ENCODE results near the gene CLIP2. TPM values are rescaled to one million over a fixed set of nuclear protein-coding genes. Genes with fewer than 3 reads are reported as not detected.
A peak's percentile ranks its signal among the peaks of the same experiment; 100 is the strongest.
"Not testable (repeated sequence)": the region's sequence is repeated elsewhere in the genome, so short reads cannot be mapped to it uniquely, and the experiment has no call there.

The CLIP2 gene
- total and polyA plus RNA-seq, 2 donors from 2014 or later: 5.8 to 19.1 TPM

DNA sequence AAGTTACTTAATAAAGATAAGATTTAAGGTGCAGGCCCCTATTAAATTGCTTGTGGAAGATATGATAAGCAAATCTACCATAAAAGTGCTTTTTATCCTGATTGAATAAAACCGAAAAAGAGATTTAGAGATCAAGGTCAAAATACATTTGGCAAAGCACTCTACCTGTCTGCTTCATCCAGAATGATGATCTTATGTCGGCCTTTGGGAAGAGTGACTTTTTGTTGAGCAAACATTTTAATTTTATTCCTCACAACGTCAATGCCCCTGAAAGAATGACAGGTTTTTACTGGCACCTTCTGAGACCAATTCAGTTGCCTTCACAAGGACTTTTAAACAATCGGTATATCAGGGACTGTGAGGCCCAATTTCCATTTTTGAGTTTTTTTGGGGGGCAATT, 42.7 kb upstream of the CLIP2 start:
- H3K36me3 ChIP-seq (ENCODE audit: control insufficient read depth in 2 of 3, insufficient read depth in 3 of 3, low read length in 3 of 3): peaks cover 11 to 19% (median 15%) of the 10 kb centered on the region in 3 donors
- TF ChIP-seq, protein P1, sequence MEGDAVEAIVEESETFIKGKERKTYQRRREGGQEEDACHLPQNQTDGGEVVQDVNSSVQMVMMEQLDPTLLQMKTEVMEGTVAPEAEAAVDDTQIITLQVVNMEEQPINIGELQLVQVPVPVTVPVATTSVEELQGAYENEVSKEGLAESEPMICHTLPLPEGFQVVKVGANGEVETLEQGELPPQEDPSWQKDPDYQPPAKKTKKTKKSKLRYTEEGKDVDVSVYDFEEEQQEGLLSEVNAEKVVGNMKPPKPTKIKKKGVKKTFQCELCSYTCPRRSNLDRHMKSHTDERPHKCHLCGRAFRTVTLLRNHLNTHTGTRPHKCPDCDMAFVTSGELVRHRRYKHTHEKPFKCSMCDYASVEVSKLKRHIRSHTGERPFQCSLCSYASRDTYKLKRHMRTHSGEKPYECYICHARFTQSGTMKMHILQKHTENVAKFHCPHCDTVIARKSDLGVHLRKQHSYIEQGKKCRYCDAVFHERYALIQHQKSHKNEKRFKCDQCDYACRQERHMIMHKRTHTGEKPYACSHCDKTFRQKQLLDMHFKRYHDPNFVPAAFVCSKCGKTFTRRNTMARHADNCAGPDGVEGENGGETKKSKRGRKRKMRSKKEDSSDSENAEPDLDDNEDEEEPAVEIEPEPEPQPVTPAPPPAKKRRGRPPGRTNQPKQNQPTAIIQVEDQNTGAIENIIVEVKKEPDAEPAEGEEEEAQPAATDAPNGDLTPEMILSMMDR (IDR thresholded peaks at IDR 0.05; ENCODE audit: borderline replicate concordance, extremely low read depth, insufficient read depth): no peak
- intact Hi-C loops (cut with DNase I): no loop called here

DNA sequence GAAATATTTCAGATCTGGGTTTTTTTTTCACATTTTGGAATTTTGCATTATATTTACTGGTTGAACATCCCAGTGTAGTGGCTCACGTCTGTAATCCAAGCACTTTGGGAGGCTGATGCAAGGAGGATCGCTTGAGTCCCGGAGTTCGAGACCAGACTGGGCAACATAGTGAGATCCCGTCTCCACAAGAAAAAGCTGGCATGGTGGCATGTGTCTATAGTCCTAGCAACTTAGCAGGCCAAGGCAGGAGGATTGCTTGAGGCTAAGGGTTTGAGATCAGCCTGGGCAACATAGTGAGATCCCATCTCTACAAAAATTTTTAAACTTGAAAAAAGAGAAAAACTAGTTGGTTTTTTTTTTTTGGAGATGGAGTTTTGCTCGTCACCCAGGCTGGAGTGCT, 41.1 kb upstream of the CLIP2 start:
- intact Hi-C loops (cut with DNase I): no loop called here
- Histone ChIP-seq H3K9ac (ENCODE audit: low read length in 3 of 3) (no peak overlapping the region), H3K27me3 (ENCODE audit: control insufficient read depth, insufficient read depth, low read length) (no peaks in the 10 kb centered on the region), H3K9me3 (ENCODE audit: control insufficient read depth in 2 of 3, insufficient read depth in 1 of 3, low read length in 3 of 3) (no peaks in the 10 kb centered on the region), H3K4me3 (ENCODE audit: low read length in 3 of 3) (no peak overlapping the region), H3K27ac (ENCODE audit: low read depth in 2 of 2, low read length in 2 of 2) (no peak overlapping the region), H3K36me3 (ENCODE audit: control insufficient read depth in 2 of 3, insufficient read depth in 3 of 3, low read length in 3 of 3) (peaks cover 4 to 11% (median 7%) of the 10 kb centered on the region in 3 donors), H3K4me1 (ENCODE audit: control insufficient read depth in 2 of 3, insufficient read depth in 2 of 3, low read depth in 1 of 3, low read length in 3 of 3) (no peaks in the 10 kb centered on the region)
- no peak for FAIRE-seq
- DNase-seq: no peak
- TF ChIP-seq, protein P1 (IDR thresholded peaks at IDR 0.05; ENCODE audit: borderline replicate concordance, extremely low read depth, insufficient read depth): no peak

More for the DNA sequence above, 42.7 kb upstream of the CLIP2 start:
- no peaks in the 10 kb centered on the region for H3K4me1 ChIP-seq (ENCODE audit: control insufficient read depth in 2 of 3, insufficient read depth in 2 of 3, low read depth in 1 of 3, low read length in 3 of 3)
- no peaks in the 10 kb centered on the region for H3K27me3 ChIP-seq (ENCODE audit: control insufficient read depth, insufficient read depth, low read length)
- no peak overlapping the region for H3K4me3 ChIP-seq (ENCODE audit: low read length in 3 of 3)
- no peak for FAIRE-seq
- no peak overlapping the region for H3K27ac ChIP-seq (ENCODE audit: low read depth in 2 of 2, low read length in 2 of 2)
- H3K9ac ChIP-seq (ENCODE audit: low read length in 3 of 3): no peak overlapping the region
- no peaks in the 10 kb centered on the region for H3K9me3 ChIP-seq (ENCODE audit: control insufficient read depth in 2 of 3, insufficient read depth in 1 of 3, low read length in 3 of 3)
- DNase-seq: no peak

DNA sequence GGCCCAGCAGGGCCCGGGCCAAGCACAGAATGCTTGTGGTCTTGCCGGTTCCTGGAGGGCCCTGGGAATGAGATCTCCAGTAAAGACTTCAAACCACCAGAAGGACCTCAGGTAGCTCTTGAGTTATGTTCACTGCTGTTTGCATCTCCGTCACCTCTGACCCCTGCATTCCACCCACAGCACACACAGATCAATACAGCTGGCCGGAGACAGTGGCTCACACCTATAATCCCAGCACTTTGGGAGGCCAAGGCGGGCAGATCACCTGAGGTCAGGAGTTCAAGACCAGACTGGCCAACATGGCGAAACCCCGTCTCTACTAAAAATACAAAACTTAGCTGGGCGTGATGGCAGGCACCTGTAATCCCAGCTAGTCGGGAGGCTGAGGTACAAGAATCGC, 40.1 kb upstream of the CLIP2 start:
- FAIRE-seq; H3K27me3 ChIP-seq (ENCODE audit: control insufficient read depth, insufficient read depth, low read length); H3K4me1 ChIP-seq (ENCODE audit: control insufficient read depth in 2 of 3, insufficient read depth in 2 of 3, low read depth in 1 of 3, low read length in 3 of 3); H3K27ac ChIP-seq (ENCODE audit: low read depth in 2 of 2, low read length in 2 of 2); H3K9me3 ChIP-seq (ENCODE audit: control insufficient read depth in 2 of 3, insufficient read depth in 1 of 3, low read length in 3 of 3); intact Hi-C loops (cut with DNase I); DNase-seq; H3K9ac ChIP-seq (ENCODE audit: low read length in 3 of 3); H3K4me3 ChIP-seq (ENCODE audit: low read length in 3 of 3): not testable (repeated sequence)
- peaks cover 2 to 10% (median 6%) of the 10 kb centered on the region in 3 donors for H3K36me3 ChIP-seq (ENCODE audit: control insufficient read depth in 2 of 3, insufficient read depth in 3 of 3, low read length in 3 of 3)

DNA sequence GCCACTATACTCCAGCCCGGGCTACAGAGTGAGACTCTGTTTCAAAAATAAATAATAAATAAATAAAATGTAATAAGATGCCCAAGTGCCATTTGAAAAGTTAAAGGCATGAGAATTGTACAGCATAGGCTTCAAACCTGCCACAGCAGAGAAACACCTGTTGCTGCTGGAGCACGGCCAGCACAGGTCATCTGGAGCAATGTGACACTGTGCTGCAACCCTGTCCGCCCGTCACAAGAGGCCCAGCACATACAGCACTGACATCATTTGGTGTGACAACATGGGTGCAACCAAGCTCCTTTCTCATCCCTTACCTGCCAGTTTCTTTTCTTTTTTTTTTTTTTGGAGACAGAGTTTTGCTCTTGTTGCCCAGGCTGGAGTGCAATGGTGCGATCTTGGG, 36.3 kb upstream of the CLIP2 start:
- DNase-seq (peak in 2 of 5 donors; percentile 43 to 54), FAIRE-seq (no peak)
- Histone ChIP-seq H3K9ac (ENCODE audit: low read length in 3 of 3) (no peak overlapping the region), H3K36me3 (ENCODE audit: control insufficient read depth in 2 of 3, insufficient read depth in 3 of 3, low read length in 3 of 3) (peaks cover 0 to 10% (median 6%) of the 10 kb centered on the region in 3 donors), H3K27me3 (ENCODE audit: control insufficient read depth, insufficient read depth, low read length) (no peaks in the 10 kb centered on the region), H3K9me3 (ENCODE audit: control insufficient read depth in 2 of 3, insufficient read depth in 1 of 3, low read length in 3 of 3) (no peaks in the 10 kb centered on the region), H3K27ac (ENCODE audit: low read depth in 2 of 2, low read length in 2 of 2) (no peak overlapping the region), H3K4me3 (ENCODE audit: low read length in 3 of 3) (no peak overlapping the region), H3K4me1 (ENCODE audit: control insufficient read depth in 2 of 3, insufficient read depth in 2 of 3, low read depth in 1 of 3, low read length in 3 of 3) (peaks cover 0 to 9% (median 5%) of the 10 kb centered on the region in 3 donors)
- TF ChIP-seq, protein P1 (IDR thresholded peaks at IDR 0.05; ENCODE audit: borderline replicate concordance, extremely low read depth, insufficient read depth): no peak
- intact Hi-C loops (cut with DNase I): no loop called here

Data from kidney (tissue), 14 donors.